Measurements from ENCODE around the gene AP1S3. TPM values are rescaled to one million over a fixed set of nuclear protein-coding genes. Genes with fewer than 3 reads are reported as not detected.

AP1S3 gene
- total RNA-seq, 1 experiment from 2014 or later, result 185 TPM

DNA sequence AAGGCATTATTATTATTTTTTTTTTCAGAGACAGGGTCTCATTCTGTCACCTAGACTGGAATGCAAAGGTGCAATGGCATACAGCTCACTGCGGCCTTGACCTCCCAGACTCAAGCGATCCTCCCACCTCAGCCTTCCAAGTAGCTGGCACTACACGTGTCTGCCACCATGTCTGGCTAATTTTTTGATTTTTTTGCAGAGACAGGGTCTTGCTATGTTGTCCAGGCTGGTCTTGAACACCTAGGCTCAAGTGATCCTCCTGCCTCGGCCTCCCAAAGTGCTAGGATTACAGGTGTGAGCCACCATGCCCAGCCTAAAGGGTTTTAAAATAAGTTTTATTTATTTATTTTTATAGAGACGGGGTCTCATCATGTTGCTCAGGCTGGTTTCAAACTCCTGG lies 45.3 kb upstream of the AP1S3 start:
- TF ChIP-seq ZNF274 (IDR thresholded peaks at IDR 0.05; ENCODE audit: low read depth, low read length) (no peak), FOSL1 (IDR thresholded peaks at IDR 0.05; ENCODE audit: low read depth) (no peak), RAD21 (IDR thresholded peaks at IDR 0.05; ENCODE audit: low read depth) (no peak), POLR2A (IDR thresholded peaks at IDR 0.05; ENCODE audit: borderline replicate concordance, extremely low read depth, insufficient read depth, insufficient read length) (no peak), JUND (IDR thresholded peaks at IDR 0.05) (no peak)
- TF ChIP-seq, protein P1, sequence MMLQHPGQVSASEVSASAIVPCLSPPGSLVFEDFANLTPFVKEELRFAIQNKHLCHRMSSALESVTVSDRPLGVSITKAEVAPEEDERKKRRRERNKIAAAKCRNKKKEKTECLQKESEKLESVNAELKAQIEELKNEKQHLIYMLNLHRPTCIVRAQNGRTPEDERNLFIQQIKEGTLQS (IDR thresholded peaks at IDR 0.05), result no peak
- TF ChIP-seq, protein P2, sequence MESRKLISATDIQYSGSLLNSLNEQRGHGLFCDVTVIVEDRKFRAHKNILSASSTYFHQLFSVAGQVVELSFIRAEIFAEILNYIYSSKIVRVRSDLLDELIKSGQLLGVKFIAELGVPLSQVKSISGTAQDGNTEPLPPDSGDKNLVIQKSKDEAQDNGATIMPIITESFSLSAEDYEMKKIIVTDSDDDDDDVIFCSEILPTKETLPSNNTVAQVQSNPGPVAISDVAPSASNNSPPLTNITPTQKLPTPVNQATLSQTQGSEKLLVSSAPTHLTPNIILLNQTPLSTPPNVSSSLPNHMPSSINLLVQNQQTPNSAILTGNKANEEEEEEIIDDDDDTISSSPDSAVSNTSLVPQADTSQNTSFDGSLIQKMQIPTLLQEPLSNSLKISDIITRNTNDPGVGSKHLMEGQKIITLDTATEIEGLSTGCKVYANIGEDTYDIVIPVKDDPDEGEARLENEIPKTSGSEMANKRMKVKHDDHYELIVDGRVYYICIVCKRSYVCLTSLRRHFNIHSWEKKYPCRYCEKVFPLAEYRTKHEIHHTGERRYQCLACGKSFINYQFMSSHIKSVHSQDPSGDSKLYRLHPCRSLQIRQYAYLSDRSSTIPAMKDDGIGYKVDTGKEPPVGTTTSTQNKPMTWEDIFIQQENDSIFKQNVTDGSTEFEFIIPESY (IDR thresholded peaks at IDR 0.05; ENCODE audit: extremely low read depth, insufficient replicate concordance, low read length), result no peak
- CTCF ChIA-PET, result no interaction called here
- no TSS peak for BruUV-seq (replicated peaks)
- no peaks in the 10 kb centered on the region for H3K79me2 ChIP-seq (ENCODE audit: insufficient read depth, low read length)
- H3K4me1 ChIP-seq (ENCODE audit: control insufficient read depth in 1 of 2, insufficient read depth in 2 of 2, low read length in 2 of 2), result no peaks in the 10 kb centered on the region
- DNase-seq (ENCODE audit: low read depth, low spot score) (no peak), ATAC-seq (no peak)
- no peak overlapping the region for H3K27ac ChIP-seq (ENCODE audit: low read depth, low read length)
- H4K20me1 ChIP-seq (ENCODE audit: insufficient read depth), result no peaks in the 10 kb centered on the region
- H2AFZ ChIP-seq (ENCODE audit: low read depth, low read length, poor library complexity, severe bottlenecking), result no peak overlapping the region
- H3K9me3 ChIP-seq (ENCODE audit: control insufficient read depth in 1 of 2, insufficient read depth in 1 of 2, low read depth in 1 of 2, low read length in 2 of 2), result no peaks in the 10 kb centered on the region
- no peak overlapping the region for H3K9ac ChIP-seq (ENCODE audit: low read length)
- RAD21 ChIA-PET (ENCODE audit: low non-redundant PET in 1 of 2, low total read pairs in 2 of 2, uncharacterized antibody in 2 of 2, unreplicated experiment in 2 of 2), result no interaction called here
- H3K4me2 ChIP-seq (ENCODE audit: low read length), result no peak overlapping the region
- peaks cover 20 to 23% of the 10 kb centered on the region in 2 experiments; a peak in 3 of 4 replicates for H3K36me3 ChIP-seq (ENCODE audit: control insufficient read depth in 1 of 2, insufficient read depth in 2 of 2, low read length in 2 of 2)
- no peak overlapping the region for H3K4me3 ChIP-seq (replicated peaks in 1 of 2; ENCODE audit: low read depth in 1 of 2, low read length in 2 of 2)
- H3K27me3 ChIP-seq (ENCODE audit: insufficient read depth, low read length), result no peaks in the 10 kb centered on the region
- intact Hi-C loops (cut with micrococcal nuclease), result no loop called here
- H3K9me2 ChIP-seq (ENCODE audit: insufficient read depth), result no peaks in the 10 kb centered on the region
- POLR2A ChIA-PET, result no interaction called here

DNA sequence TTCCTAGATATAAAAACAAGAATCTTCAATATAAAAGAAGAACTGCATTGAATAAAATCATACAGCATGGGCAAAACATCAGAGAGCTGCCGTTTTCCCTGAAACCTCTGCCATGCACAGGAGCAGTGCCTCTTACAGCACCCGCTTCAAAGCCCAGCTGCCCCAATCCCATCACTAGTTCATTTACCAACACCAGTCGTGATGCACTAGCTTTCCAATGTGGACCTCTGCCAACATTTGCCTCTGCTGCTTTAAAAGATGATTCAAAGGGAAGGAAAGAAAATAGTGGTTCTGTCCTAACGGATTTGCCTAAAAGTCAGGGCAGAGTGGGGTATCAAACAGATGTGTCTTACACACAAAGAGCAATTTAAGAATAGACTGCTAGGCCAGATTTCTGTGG lies 43.4 kb upstream of the AP1S3 start:
- intact Hi-C loops (cut with micrococcal nuclease), result no loop called here
- Histone ChIP-seq H3K4me1 (ENCODE audit: control insufficient read depth in 1 of 2, insufficient read depth in 2 of 2, low read length in 2 of 2) (no peaks in the 10 kb centered on the region), H4K20me1 (ENCODE audit: insufficient read depth) (no peaks in the 10 kb centered on the region), H3K27ac (ENCODE audit: low read depth, low read length) (no peak overlapping the region), H2AFZ (ENCODE audit: low read depth, low read length, poor library complexity, severe bottlenecking) (no peak overlapping the region), H3K9me2 (ENCODE audit: insufficient read depth) (no peaks in the 10 kb centered on the region), H3K79me2 (ENCODE audit: insufficient read depth, low read length) (no peaks in the 10 kb centered on the region), H3K4me2 (ENCODE audit: low read length) (no peak overlapping the region), H3K36me3 (ENCODE audit: control insufficient read depth in 1 of 2, insufficient read depth in 2 of 2, low read length in 2 of 2) (peaks cover 25 to 30% of the 10 kb centered on the region in 2 experiments; a peak in 3 of 4 replicates), H3K27me3 (ENCODE audit: insufficient read depth, low read length) (no peaks in the 10 kb centered on the region), H3K4me3 (replicated peaks in 1 of 2; ENCODE audit: low read depth in 1 of 2, low read length in 2 of 2) (no peak overlapping the region), H3K9me3 (ENCODE audit: control insufficient read depth in 1 of 2, insufficient read depth in 1 of 2, low read depth in 1 of 2, low read length in 2 of 2) (no peaks in the 10 kb centered on the region), H3K9ac (ENCODE audit: low read length) (no peak overlapping the region)
- no TSS peak for BruUV-seq (replicated peaks)
- CTCF ChIA-PET, result no interaction called here
- ATAC-seq (no peak), DNase-seq (ENCODE audit: low read depth, low spot score) (no peak)
- RAD21 ChIA-PET (ENCODE audit: low non-redundant PET in 1 of 2, low total read pairs in 2 of 2, uncharacterized antibody in 2 of 2, unreplicated experiment in 2 of 2), result no interaction called here
- POLR2A ChIA-PET, result no interaction called here
- TF ChIP-seq POLR2AphosphoS5 (IDR thresholded peaks at IDR 0.05; ENCODE audit: low read depth, low read length) (no peak), FOSL1 (IDR thresholded peaks at IDR 0.05; ENCODE audit: low read depth) (no peak), SIN3A (IDR thresholded peaks at IDR 0.05; ENCODE audit: low read depth) (no peak), EZH2 (IDR thresholded peaks at IDR 0.05) (no peak), POLR2A (IDR thresholded peaks at IDR 0.05; ENCODE audit: borderline replicate concordance, extremely low read depth, insufficient read depth, insufficient read length) (no peak), CBX3 (IDR thresholded peaks at IDR 0.05; ENCODE audit: low read depth) (no peak), JUND (IDR thresholded peaks at IDR 0.05) (no peak), ELF1 (IDR thresholded peaks at IDR 0.05; ENCODE audit: borderline replicate concordance, low read depth) (no peak), ZNF274 (IDR thresholded peaks at IDR 0.05; ENCODE audit: low read depth, low read length) (no peak)
- TF ChIP-seq, protein P3, sequence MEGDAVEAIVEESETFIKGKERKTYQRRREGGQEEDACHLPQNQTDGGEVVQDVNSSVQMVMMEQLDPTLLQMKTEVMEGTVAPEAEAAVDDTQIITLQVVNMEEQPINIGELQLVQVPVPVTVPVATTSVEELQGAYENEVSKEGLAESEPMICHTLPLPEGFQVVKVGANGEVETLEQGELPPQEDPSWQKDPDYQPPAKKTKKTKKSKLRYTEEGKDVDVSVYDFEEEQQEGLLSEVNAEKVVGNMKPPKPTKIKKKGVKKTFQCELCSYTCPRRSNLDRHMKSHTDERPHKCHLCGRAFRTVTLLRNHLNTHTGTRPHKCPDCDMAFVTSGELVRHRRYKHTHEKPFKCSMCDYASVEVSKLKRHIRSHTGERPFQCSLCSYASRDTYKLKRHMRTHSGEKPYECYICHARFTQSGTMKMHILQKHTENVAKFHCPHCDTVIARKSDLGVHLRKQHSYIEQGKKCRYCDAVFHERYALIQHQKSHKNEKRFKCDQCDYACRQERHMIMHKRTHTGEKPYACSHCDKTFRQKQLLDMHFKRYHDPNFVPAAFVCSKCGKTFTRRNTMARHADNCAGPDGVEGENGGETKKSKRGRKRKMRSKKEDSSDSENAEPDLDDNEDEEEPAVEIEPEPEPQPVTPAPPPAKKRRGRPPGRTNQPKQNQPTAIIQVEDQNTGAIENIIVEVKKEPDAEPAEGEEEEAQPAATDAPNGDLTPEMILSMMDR (IDR thresholded peaks at IDR 0.05 in 2 of 3, conservative IDR thresholded peaks at IDR 0.05 in 1 of 3; ENCODE audit: borderline replicate concordance in 1 of 3, insufficient read depth in 1 of 3, low read depth in 2 of 3, low read length in 2 of 3), result no peak
- TF ChIP-seq, protein P1 (IDR thresholded peaks at IDR 0.05), result no peak
